ENCODE data around the gene MAST3.

The MAST3 gene

DNA sequence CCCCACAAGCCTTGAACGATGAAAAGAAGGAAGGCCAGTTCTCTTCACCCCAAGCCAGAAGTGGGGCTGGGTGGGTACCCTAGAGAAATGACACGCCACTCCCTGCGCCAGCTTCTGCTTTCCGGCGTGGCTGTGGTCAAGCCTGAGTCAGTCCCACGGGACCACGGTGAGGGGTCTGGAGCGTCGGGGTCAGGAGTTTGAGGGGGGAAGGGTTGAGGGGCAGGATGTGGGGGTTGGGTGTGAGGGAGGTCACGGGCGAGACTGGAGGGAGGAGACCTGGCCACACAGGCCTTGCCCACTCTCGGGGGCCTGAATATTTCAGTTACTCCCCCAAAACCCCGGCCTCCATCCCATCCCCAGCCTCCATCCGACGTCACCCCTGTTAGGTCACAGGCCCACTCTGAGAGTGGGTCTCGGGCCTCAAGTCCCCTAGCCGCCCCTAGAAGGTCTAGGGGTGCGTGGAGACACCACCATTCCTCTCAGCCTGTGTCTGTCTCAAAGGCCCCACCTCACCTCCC, 75.5 kb downstream of the MAST3 start:
- no peak for TF ChIP-seq CTCF (IDR thresholded peaks at IDR 0.05; ENCODE audit: low read depth, low read length)
- no peak for DNase-seq (ENCODE audit: low read depth, low spot score)
- no peak overlapping the region for H3K4me3 ChIP-seq (ENCODE audit: low read depth, low read length)
- in situ Hi-C loops (cut with HindIII; ENCODE audit: low sequenced_read_pairs) = no loop called here

DNA sequence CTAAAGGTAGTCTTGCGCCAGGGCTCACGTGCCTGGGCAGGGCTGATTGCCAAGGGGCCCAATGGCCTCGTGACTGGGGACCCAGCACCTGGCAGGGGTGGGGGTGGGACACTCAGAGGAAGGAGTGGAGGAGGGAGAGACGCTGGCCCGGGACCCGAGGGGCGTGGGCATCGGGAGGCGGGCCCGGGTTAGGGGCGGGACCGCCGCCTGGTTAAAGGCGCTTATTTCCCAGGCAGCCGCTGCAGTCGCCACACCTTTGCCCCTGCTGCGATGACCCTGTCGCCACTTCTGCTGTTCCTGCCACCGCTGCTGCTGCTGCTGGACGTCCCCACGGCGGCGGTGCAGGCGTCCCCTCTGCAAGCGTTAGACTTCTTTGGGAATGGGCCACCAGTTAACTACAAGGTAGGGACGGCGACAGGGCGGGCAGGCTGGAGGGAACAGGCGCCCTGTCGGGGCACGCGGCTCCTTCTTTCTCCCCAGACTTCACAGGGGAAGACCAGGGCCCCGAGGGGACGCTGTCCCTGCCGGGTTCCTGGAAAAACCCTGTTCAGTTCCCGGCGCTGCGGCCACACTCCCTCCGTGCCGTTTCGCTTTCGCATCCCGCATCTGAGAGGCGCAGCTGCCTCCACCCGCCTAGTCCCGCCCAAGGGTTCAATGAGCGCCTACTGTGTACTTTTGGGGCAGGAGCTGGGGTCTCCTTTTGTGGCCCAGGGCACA, 76.2 kb downstream of the MAST3 start, which contains the start of gene IFI30:
Gene IFI30, plus strand, starts transcription at position 242 of the 717 bp plus-strand sequence. Its CDS starts 29 bp downstream, at position 271.
- TF ChIP-seq CTCF (IDR thresholded peaks at IDR 0.05; ENCODE audit: low read depth, low read length) = no peak
- peak within 1 kb of the TSS; percentile 57 for H3K4me3 ChIP-seq (ENCODE audit: low read depth, low read length)
- no peak for DNase-seq (ENCODE audit: low read depth, low spot score)
- in situ Hi-C loops (cut with HindIII; ENCODE audit: low sequenced_read_pairs) = no loop called here

- H3K4me3 ChIP-seq (ENCODE audit: low read depth, low read length) = no peak overlapping the region
- DNase-seq (ENCODE audit: low read depth, low spot score) = no peak
- in situ Hi-C loops (cut with HindIII; ENCODE audit: low sequenced_read_pairs) = no loop called here
- no peak for TF ChIP-seq CTCF (IDR thresholded peaks at IDR 0.05; ENCODE audit: low read depth, low read length)
Measured at GRCh38 chr19:18174983-18175382, 77.4 kb downstream of the MAST3 start.

DNA sequence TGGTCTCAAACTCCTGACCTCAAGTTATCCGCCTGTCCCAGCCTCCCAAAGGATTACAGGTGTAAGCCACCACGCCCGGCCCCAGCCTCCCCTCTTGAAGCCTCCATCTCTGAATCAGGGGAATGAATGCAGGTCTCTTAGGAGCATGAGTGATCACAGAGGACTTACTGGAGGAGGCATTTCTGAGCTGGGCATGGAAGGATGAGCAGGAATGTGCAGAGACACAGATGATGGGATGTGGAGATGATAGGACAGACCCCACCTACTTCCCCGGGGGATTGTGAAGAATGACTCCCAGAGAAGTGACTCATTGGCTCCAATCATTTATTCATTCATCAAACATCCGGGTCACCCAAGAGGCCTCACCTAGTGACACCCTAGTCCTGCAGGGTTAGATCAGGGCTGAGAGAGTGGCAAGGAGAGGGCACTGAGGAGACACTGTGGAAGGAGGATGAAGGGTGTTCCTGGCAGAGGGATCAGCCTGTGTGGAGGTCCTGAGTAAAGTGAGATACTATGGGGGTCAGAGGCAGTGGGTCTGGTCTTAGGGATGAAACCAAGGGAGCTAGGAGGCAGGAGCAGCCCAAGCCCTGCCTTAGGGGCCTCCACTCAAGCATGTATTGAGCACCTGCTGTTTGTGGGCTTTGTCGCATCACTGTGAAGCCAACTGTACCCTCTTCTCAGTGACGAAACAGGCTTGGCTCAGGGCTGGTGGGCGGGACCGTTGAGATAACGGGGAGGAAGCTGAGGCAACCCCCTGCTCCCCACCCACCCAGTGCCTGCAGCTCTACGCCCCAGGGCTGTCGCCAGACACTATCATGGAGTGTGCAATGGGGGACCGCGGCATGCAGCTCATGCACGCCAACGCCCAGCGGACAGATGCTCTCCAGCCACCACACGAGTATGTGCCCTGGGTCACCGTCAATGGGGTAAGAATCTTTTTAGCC, 79.1 kb downstream of the MAST3 start:
- no peak overlapping the region for H3K4me3 ChIP-seq (ENCODE audit: low read depth, low read length)
- TF ChIP-seq CTCF (IDR thresholded peaks at IDR 0.05; ENCODE audit: low read depth, low read length) = no peak
- no peak for DNase-seq (ENCODE audit: low read depth, low spot score)
- in situ Hi-C loops (cut with HindIII; ENCODE audit: low sequenced_read_pairs) = no loop called here

- TF ChIP-seq CTCF (IDR thresholded peaks at IDR 0.05; ENCODE audit: low read depth, low read length) = no peak
- DNase-seq (ENCODE audit: low read depth, low spot score) = no peak
- in situ Hi-C loops (cut with HindIII; ENCODE audit: low sequenced_read_pairs) = no loop called here
- H3K4me3 ChIP-seq (ENCODE audit: low read depth, low read length) = no peak overlapping the region
Measured at GRCh38 chr19:18179957-18180356, 82.4 kb downstream of the MAST3 start.

DNA sequence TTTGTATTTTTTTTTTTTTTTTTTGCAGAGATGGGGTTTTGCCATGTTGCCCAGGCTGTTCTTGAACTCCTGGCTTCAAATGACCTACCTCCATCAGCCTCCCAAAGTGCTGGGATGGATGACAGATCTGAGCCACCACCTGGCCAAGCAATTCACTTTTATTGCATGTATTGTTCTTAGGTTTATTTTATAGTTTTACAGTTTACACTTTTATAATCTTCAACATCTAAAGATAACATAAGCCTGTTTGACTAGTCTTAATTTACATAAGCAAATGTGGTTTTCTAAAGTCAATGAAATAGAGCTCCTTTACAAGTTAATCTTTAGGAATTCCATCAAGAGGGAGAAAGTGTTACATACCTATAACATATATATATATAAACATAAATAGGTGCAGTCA, 86.0 kb downstream of the MAST3 start:
- in situ Hi-C loops (cut with HindIII; ENCODE audit: low sequenced_read_pairs) = no loop called here
- no peak overlapping the region for H3K4me3 ChIP-seq (ENCODE audit: low read depth, low read length)
- no peak for TF ChIP-seq CTCF (IDR thresholded peaks at IDR 0.05; ENCODE audit: low read depth, low read length)
- no peak for DNase-seq (ENCODE audit: low read depth, low spot score)

Measured in astrocyte of the spinal cord (primary cell).